IPS-20b (cell line): ENCODE results near the gene S100A9.
"Not testable (repeated sequence)": the region's sequence is repeated elsewhere in the genome, so short reads cannot be mapped to it uniquely, and the experiment has no call there.

Experiments used
- H3K27ac ChIP-seq: one replicate; pipeline ENCODE4 v1.5.1; 2013; ENCODE audit warnings: low read length
- H3K27me3 ChIP-seq: 2 replicates; pipeline ENCODE4 v1.6.1; 2013; ENCODE audit warnings: mild to moderate bottlenecking, low read length, inconsistent platforms; ENCODE audit not compliant: insufficient read depth
- H3K36me3 ChIP-seq: 2 replicates; pipeline ENCODE4 v1.6.1; 2013; ENCODE audit warnings: low read depth, mild to moderate bottlenecking, inconsistent platforms, low read length, moderate library complexity; ENCODE audit not compliant: insufficient read depth
- H3K4me1 ChIP-seq: 2 replicates; pipeline ENCODE4 v1.6.1; 2013; ENCODE audit warnings: mild to moderate bottlenecking, control low read depth, inconsistent platforms, low read length, moderate library complexity; ENCODE audit not compliant: insufficient read depth
- H3K4me3 ChIP-seq: 2 replicates; pipeline ENCODE4 v1.5.1; 2013; ENCODE audit warnings: mild to moderate bottlenecking, low read length, inconsistent platforms
- H3K9ac ChIP-seq: 2 replicates; pipeline ENCODE4 v1.6.1; 2013; ENCODE audit warnings: low read depth, mild to moderate bottlenecking, inconsistent platforms, low read length, moderate library complexity
- H3K9me3 ChIP-seq: 2 replicates; pipeline ENCODE4 v1.6.1; 2013; ENCODE audit warnings: mild to moderate bottlenecking, low read depth, low read length, inconsistent platforms; ENCODE audit not compliant: insufficient read depth

S100A9 gene

DNA sequence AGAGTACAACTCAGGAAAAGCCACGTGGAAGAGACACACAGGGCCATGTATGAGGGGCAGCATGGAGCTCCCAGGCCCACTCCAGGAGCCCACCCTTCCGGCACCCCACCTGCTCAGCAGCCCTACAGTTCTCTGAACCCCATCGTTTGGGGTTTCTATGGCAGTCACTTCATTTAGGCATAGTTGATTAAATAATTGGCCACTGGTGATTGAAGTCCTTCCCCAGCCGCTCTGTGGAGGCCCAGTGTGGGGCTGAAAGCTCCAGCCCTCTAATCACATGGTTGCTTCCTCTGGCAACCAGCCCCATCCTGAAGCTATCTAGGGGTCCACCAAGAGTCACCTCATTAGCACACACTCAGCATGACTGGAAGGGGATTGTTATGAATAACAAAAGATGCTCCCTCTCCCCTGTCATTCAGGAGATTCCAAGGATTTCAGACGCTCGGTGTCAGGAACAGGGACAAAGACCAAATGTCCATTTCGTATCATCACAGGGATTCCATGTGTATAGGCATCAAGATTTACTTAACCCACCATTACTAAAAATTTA lies 46.5 kb downstream of the S100A9 start:
- Histone ChIP-seq H3K27me3 (peaks cover 25% of the 10 kb centered on the region), H3K27ac (no peak overlapping the region), H3K36me3 (no peaks in the 10 kb centered on the region), H3K9ac (no peak overlapping the region), H3K4me1 (no peaks in the 10 kb centered on the region), H3K4me3 (no peak overlapping the region), H3K9me3 (no peaks in the 10 kb centered on the region; the same call in 1 of the 2 replicates)

DNA sequence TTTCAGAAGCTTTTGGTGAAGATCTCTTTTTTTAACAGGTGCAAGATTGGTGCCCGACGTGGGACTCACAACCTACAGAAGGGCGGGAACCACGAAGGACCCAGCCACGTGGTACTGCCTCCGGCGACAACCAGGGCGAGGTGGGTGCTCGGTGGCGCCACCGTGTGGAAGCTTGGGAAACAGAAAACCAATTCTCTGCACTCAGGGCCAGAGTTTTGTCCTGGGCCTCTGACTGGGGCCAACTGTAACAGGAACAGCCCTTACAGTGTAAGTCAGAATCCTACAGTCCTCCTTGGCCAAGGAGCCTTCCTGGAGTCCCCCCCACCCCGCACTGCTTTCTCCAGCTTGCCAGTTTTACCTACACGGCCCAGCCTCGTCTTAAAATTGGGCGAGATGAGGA lies 47.1 kb downstream of the S100A9 start:
- Histone ChIP-seq H3K4me1 (no peaks in the 10 kb centered on the region), H3K36me3 (no peaks in the 10 kb centered on the region), H3K9ac (no peak overlapping the region), H3K27me3 (peaks cover 25% of the 10 kb centered on the region), H3K9me3 (no peaks in the 10 kb centered on the region; the same call in 1 of the 2 replicates), H3K4me3 (no peak overlapping the region), H3K27ac (no peak overlapping the region)

DNA sequence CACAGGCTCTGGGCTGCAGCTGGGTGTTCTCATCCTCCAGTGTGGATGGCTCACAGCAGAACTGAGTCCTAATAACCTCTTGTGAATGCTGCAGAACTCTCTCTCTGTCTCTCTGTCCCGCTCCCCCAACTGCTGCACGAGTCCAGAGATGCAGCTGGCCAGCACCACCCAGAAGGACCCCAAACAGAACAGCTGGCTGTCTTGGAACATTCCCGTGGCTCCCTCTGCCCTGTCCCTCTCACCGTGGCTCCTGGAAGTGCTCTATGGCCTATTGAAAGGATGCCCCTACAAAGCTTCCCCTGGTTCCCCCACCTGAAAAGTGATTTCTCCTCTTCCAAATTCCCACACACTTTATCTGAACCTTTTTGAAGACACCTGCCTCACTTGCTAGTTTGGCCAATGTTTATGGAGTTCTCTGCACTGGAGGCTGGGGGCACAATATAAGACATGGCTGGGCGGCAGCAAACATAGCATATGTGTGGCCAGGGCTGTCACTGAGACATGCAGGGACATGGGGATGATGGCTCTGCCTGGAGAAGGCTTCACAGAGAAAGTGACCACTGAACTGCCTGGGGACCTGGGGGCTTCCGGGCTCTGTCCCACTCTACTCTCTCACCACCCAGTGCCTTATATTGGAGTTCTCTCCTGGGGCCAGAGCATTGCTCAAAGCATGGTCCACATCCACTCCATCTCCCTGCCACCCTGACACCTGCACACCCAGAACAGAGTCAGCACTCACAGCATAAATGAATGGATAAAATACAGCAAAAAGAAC lies 48.4 kb downstream of the S100A9 start:
- peaks cover 25% of the 10 kb centered on the region for H3K27me3 ChIP-seq
- not testable (repeated sequence) for H3K9me3 ChIP-seq, H3K27ac ChIP-seq, H3K9ac ChIP-seq, H3K4me3 ChIP-seq, H3K36me3 ChIP-seq, H3K4me1 ChIP-seq

DNA sequence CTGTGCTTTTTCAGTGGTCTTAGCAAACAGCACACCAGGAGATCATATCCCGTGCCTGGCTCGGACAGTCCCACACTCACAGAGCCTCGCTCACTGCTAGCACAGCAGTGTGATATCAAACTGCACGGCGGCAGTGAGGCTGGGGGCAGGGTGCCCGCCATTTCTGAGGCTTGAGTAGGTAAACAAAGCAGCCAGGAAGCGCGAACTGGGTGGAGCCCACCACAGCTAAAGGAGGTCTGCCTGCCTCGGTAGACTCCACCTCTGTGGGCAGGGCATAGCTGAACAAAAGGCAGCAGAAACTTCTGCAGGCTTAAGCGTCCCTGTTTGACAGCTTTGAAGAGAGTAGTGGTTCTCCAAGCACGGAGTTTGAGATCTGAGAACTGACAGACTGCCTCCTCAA lies 49.6 kb downstream of the S100A9 start:
- H3K4me3 ChIP-seq, H3K9me3 ChIP-seq, H3K27ac ChIP-seq, H3K4me1 ChIP-seq, H3K9ac ChIP-seq, H3K36me3 ChIP-seq: not testable (repeated sequence)
- peaks cover 22% of the 10 kb centered on the region for H3K27me3 ChIP-seq
